NCI-H748 treated with DMSO at 0.1 percent for 48 hours (cell line): ENCODE data around the gene POLD2.

ENCODE experiments used
- DNase-seq: peaks from one replicate; lab custom pipeline; 2025; lab: John Stamatoyannopoulos, UW

Gene POLD2

DNA sequence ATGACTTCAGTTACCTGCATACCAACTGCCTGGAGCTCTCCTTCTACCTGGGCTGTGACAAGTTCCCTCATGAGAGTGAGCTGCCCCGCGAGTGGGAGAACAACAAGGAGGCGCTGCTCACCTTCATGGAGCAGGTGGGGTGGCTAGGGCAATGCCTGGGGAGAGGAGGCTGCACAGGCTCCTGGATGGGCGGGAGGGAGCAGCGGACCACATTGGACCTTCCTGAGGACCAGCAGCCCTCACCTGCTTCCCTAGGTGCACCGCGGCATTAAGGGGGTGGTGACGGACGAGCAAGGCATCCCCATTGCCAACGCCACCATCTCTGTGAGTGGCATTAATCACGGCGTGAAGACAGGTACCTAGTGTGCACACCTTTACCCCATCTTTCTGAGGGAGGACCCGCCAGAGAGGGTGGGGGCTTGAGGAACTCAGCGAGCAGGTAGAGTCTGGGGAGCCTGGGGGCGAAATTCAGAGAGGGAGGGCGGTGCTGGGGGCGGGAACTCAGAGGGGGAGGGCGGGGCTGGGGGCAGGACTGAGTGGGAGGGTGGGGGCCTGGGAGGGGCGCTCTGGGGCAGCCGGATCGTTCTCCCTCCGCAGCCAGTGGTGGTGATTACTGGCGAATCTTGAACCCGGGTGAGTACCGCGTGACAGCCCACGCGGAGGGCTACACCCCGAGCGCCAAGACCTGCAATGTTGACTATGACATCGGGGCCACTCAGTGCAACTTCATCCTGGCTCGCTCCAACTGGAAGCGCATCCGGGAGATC lies 10.2 kb downstream of the POLD2 start:
- no peak for DNase-seq

DNA sequence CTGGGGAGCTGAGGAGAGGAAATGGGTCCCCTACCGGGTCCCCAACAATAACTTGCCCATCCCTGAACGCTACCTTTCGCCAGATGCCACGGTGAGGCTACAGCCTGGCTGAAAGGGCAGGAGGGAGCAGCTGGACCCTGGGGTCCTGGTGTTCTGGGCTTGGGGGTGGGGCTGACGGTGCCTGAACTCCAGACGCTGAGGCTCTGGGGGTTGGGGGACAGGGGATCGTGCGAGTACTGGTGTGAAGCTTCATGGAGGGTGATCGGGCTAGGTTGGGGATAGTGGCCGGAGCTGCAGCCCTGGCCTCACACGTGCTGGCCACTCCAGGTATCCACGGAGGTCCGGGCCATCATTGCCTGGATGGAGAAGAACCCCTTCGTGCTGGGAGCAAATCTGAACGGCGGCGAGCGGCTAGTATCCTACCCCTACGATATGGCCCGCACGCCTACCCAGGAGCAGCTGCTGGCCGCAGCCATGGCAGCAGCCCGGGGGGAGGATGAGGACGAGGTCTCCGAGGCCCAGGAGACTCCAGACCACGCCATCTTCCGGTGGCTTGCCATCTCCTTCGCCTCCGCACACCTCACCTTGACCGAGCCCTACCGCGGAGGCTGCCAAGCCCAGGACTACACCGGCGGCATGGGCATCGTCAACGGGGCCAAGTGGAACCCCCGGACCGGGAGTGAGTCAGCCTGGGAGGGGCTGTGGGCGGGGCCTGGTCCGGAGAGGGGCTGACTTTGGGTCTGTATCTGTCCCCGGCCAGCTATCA lies 10.9 kb downstream of the POLD2 start:
- no peak for DNase-seq

- DNase-seq: no peak
Measured at GRCh38 chr7:44111761-44112160, 11.6 kb downstream of the POLD2 start.

- DNase-seq: no peak
Measured at GRCh38 chr7:44110719-44111635, 12.4 kb downstream of the POLD2 start.

GRCh38 chr7:44109991-44110390 lies 13.4 kb downstream of the POLD2 start:
- DNase-seq: no peak

DNA sequence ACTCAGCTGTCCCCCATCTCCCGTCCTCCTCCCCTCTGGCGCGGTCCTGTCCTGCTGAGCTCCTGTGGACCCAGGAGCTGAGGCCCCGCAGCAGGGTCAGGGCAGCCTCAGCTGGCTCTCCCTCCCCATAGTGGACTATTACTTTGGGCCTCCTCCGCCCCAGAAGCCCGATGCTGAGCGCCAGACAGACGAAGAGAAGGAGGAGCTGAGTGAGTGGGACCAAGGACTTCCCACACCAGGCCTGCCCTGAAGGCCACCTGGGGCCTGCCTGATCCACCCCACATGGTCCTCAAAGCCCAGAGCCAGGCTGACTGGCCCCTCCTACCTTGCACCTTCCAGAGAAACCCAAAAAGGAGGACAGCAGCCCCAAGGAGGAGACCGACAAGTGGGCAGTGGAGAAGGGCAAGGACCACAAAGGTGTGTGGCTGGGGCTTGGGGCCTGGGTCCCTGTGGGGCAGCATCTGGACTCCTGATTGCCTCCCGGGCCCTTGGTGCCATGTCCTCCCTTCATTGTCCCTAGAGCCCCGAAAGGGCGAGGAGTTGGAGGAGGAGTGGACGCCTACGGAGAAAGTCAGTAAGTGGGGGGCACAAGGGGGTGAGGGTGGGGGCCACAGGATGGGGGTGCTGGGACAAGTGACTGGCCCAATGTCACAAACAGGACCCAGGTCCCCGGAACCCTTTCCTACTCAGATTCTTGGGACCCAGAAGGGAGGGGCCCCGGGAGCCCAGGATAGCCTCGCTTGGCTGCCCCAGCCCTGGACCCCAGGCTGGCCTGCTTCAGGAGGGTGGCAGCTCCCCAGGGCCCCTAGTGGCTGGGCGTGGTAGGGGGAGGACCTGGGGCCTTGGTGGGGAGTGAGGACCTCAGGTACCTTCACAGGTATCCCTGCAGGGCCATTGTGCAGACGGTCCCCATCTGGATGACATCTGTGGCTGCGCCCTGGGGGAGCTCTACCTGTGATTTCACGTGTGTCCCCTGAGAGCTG lies 14.3 kb downstream of the POLD2 start:
- DNase-seq: no peak

DNA sequence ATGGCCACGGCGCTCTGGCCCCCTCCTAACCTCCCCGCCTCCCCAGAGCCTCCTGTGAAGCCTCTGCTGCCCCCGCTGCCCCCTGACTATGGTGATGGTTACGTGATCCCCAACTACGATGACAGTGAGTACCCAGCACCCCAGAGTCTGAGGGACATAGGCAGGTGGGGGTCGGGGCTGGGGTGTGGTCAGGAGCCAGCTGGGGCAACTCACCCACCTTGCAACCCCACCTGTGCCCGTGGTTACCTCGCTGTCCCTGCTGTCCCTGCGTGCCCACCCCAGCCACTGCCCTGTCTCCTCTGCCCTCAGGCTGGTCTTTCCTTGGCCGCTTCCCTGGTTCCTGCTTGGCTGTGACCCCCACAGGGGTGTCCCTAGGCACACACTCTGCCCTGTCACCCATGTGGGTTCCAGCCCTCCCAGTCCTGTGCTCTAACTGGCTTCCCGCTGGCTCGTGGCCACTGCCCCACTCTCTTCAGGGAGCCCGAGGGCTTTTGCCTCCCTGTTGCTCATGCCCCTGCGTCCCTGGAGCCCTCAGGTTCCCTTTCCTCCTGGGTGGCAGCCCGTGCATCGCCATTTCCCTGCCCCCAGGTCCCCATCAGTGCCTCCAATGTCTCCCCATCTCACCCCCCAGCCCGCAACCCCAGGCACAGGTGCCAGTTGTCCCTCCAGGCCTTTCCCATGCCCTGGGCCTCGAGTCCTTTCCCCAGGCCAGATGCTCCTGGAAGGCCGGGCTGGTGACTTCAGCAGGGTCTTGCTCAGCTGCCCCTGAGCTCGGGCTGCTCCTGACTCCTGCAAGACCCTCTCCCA lies 15.2 kb downstream of the POLD2 start:
- DNase-seq: no peak

- no peak for DNase-seq
Measured at GRCh38 chr7:44107116-44107960, 16.0 kb downstream of the POLD2 start.

- no peak for DNase-seq
Measured at GRCh38 chr7:44106311-44107065, 16.9 kb downstream of the POLD2 start.

DNA sequence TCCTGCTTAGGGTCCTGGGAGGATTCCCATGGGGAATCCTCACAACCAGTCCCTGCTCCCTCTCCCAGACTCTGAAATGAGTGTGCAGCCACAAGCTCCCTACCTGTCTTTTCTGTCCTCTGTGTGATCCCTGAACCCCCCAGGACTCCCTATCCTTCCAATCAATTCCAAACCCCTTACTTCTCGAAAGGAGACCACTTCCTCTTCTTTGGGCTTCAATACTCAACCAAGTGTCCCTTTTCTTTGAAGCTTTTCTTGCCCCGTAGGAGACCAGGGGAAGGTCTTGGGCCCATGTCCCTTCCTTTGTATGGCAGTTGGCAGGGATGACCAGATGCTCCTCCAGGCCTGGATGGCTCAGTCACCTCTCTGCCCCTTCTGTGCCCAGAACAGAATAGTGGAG lies 17.5 kb downstream of the POLD2 start:
- DNase-seq: no peak

DNA sequence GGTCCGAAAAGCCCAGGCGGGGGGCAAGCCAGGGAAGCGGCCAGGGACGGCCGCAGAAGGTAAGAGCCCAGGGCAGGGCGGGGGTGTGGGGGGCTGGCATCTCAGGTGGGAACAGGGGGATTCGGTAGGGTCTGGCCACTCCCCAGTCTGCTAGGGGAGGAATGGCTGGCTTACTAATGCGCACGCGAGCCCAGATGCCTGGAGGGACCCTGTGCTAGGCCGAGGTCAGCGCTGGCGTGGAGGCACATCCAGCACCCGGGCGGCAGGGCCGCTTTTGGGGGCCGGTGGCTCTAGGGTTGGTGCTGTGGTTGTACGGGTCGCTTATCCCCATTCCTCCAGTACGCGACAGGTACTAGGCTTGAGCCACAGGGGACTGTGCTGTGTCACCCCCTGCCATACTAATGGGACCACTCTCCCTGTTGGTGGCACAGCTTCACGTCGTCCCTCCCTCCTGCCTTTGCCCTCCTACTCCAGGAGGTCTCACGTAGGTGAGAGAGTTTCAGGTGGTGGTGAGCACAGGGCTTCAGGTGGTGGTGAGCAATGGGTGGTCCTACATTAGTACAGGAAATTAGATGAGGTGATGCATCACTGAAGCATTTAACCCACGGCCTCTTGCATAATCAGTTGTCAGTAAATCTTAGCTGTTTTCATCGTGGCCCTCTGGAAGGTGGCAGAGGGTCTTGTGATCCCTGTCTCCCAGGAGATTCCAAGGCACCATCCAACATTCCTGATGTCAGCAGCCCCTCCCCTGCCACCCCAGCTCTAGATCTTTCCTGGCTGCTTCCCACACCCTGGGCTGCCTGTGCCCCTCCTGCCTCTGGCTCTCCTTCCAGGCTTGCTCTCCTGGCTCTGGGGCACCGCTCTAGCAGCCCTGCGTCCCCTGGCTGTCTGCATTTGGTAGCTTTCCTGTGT lies 18.2 kb downstream of the POLD2 start:
- no peak for DNase-seq

GRCh38 chr7:44103923-44104859 lies 19.2 kb downstream of the POLD2 start, which contains the start of gene AEBP1:
TSS of gene AEBP1 (plus strand) at chr7:44104345. CDS start at chr7:44104666, 321 bp downstream.
- no peak for DNase-seq

DNA sequence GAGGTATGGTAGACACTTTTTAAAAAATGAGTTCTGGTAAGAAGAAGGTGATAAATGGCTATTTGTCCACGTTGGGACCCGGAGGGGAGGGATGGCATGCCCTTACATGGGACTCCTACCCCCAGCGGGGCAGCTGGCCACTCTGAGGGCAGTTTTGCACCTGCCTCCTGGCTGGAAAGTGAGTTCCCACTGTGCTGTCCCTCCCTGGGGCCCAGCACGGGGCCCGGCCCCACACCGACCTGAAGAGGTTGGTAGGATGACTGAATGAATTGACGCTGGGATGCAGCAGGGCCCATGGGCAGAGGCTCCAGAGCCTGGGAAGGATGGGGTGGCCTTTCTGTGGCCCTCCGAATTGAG lies 19.8 kb downstream of the POLD2 start:
- no peak for DNase-seq

DNA sequence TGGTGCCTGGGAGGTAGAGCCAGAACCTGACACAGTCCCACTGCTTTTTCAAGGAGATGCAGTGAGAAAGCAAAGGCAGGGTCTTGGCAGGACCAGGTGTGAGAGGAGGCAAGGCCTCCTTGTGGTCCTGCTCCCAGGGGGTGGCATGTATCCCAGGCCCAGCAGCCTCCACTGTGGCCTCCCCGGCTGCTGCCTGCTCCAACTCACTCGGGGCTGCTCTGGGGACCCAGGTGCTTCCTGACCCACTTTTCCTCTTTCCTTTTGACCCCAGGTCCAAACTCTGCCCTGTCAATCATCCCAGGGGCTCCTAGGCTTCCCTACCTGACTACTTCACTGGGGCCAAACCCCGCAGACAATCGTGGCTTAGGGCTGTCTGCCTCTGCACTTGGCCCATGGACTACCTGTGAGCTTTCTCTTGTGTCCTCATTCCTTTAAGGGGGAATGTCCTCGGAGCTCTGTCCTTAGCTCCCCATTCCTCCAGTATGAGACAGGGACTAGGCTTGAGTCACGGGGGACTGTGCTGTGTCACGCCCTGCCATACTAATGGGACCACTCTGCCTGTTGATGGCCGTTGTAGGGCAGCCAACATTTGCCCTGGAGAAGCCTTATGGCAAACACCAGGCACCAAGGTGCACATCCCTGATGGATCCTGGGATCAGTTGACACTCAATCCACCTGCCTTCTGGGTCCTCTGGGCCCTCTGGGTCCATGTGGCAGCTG lies 20.3 kb downstream of the POLD2 start:
- DNase-seq: no peak

GRCh38 chr7:44101966-44102845 lies 21.1 kb downstream of the POLD2 start:
- DNase-seq: no peak
